Measurements from ENCODE around the gene TOP2B. TPM values are rescaled to one million over a fixed set of nuclear protein-coding genes. Genes with fewer than 3 reads are reported as not detected.

The TOP2B gene
- total and polyA plus RNA-seq, 8 donors: 92.7 to 310 (median 256) TPM

GRCh38 chr3:25582242-25582641 lies 82.5 kb downstream of the TOP2B start:
- no peaks in the 10 kb centered on the region for H3K36me3 ChIP-seq
- intact Hi-C loops (cut with DNase I): no loop called here
- DNase-seq (no peak), ATAC-seq (no peak)
- no peaks in the 10 kb centered on the region for H3K4me1 ChIP-seq
- H3K4me3 ChIP-seq: no peak overlapping the region
- H3K9me3 ChIP-seq: no peaks in the 10 kb centered on the region
- H3K27me3 ChIP-seq: no peaks in the 10 kb centered on the region
- no peak for TF ChIP-seq CTCF (IDR thresholded peaks at IDR 0.05)
- no peak overlapping the region for H3K27ac ChIP-seq

GRCh38 chr3:25581823-25582222 lies 82.9 kb downstream of the TOP2B start:
- Histone ChIP-seq H3K4me3 (no peak overlapping the region), H3K36me3 (no peaks in the 10 kb centered on the region), H3K9me3 (no peaks in the 10 kb centered on the region), H3K27me3 (no peaks in the 10 kb centered on the region), H3K27ac (no peak overlapping the region), H3K4me1 (no peaks in the 10 kb centered on the region)
- no peak for DNase-seq
- intact Hi-C loops (cut with DNase I): no loop called here
- no peak for TF ChIP-seq CTCF (IDR thresholded peaks at IDR 0.05)
- ATAC-seq: no peak

- H3K27ac ChIP-seq: no peak overlapping the region
- intact Hi-C loops (cut with DNase I): no loop called here
- H3K4me3 ChIP-seq: no peak overlapping the region
- H3K36me3 ChIP-seq: no peaks in the 10 kb centered on the region
- H3K4me1 ChIP-seq: no peaks in the 10 kb centered on the region
- H3K9me3 ChIP-seq: no peaks in the 10 kb centered on the region
- H3K27me3 ChIP-seq: no peaks in the 10 kb centered on the region
- DNase-seq: no peak
- no peak for TF ChIP-seq CTCF (IDR thresholded peaks at IDR 0.05)
- no peak for ATAC-seq
These were observed 83.4 kb downstream of the TOP2B start for GRCh38 chr3:25581335-25581734.

GRCh38 chr3:25580534-25580933 lies 84.2 kb downstream of the TOP2B start:
- Histone ChIP-seq H3K36me3 (no peaks in the 10 kb centered on the region), H3K27ac (no peak overlapping the region), H3K4me1 (no peaks in the 10 kb centered on the region), H3K27me3 (no peaks in the 10 kb centered on the region), H3K4me3 (no peak overlapping the region), H3K9me3 (no peaks in the 10 kb centered on the region)
- DNase-seq (no peak), ATAC-seq (no peak)
- intact Hi-C loops (cut with DNase I): no loop called here
- TF ChIP-seq CTCF (IDR thresholded peaks at IDR 0.05): no peak

- Histone ChIP-seq H3K4me3 (no peak overlapping the region), H3K4me1 (no peaks in the 10 kb centered on the region), H3K9me3 (no peaks in the 10 kb centered on the region), H3K27ac (no peak overlapping the region), H3K27me3 (no peaks in the 10 kb centered on the region), H3K36me3 (no peaks in the 10 kb centered on the region)
- no peak for DNase-seq
- TF ChIP-seq CTCF (IDR thresholded peaks at IDR 0.05): no peak
- ATAC-seq: no peak
- intact Hi-C loops (cut with DNase I): no loop called here
These were observed 86.6 kb downstream of the TOP2B start for GRCh38 chr3:25578059-25578458.

Measured in left lung (tissue), 10 donors.